OCI-M2 (cell line): Measurements from ENCODE around the gene FBXW12.

Experiments used
- DNase-seq: peaks from one replicate; lab custom pipeline; 2025; ENCODE audit not compliant: unreplicated experiment; lab: John Stamatoyannopoulos, UW

Gene FBXW12

GRCh38 chr3:48420561-48420960, 48.5 kb downstream of the FBXW12 start:
- no peak for DNase-seq

GRCh38 chr3:48422272-48422671, 50.3 kb downstream of the FBXW12 start:
- no peak for DNase-seq

- no peak for DNase-seq
These were observed 50.7 kb downstream of the FBXW12 start for GRCh38 chr3:48422681-48423080.

- no peak for DNase-seq
These were observed 51.3 kb downstream of the FBXW12 start for GRCh38 chr3:48423241-48423882.

- no peak for DNase-seq
These were observed 52.1 kb downstream of the FBXW12 start for GRCh38 chr3:48423883-48424695.

GRCh38 chr3:48425281-48425812, 53.3 kb downstream of the FBXW12 start:
- no peak for DNase-seq

- no peak for DNase-seq
These were observed 54.4 kb downstream of the FBXW12 start for GRCh38 chr3:48426401-48426909.

- DNase-seq = no peak
These were observed 55.1 kb downstream of the FBXW12 start for GRCh38 chr3:48426944-48427629.

- no peak for DNase-seq
These were observed 55.6 kb downstream of the FBXW12 start for GRCh38 chr3:48427630-48427962.

GRCh38 chr3:48428088-48428571, 56.1 kb downstream of the FBXW12 start:
- DNase-seq = no peak

GRCh38 chr3:48428572-48429316, 56.7 kb downstream of the FBXW12 start:
- no peak for DNase-seq

GRCh38 chr3:48429317-48429959, 57.4 kb downstream of the FBXW12 start:
- DNase-seq = no peak

GRCh38 chr3:48429960-48430707, 58.1 kb downstream of the FBXW12 start, which contains the start of gene PLXNB1:
Gene PLXNB1 (minus strand): TSS chr3:48430086. CDS start chr3:48424611, 5,475 bp downstream.
- no peak for DNase-seq

GRCh38 chr3:48430708-48431101, 58.7 kb downstream of the FBXW12 start:
- no peak for DNase-seq

- no peak for DNase-seq
These were observed 59.4 kb downstream of the FBXW12 start for GRCh38 chr3:48431224-48432029.

- no peak for DNase-seq
These were observed 60.7 kb downstream of the FBXW12 start for GRCh38 chr3:48432411-48433371.

- no peak for DNase-seq
These were observed 61.6 kb downstream of the FBXW12 start for GRCh38 chr3:48433472-48434118.
